ENCODE results near the gene ITGA11.

The ITGA11 gene

GRCh38 chr15:68303560-68304436 is 128.2 kb downstream of the ITGA11 start:
- DNase-seq, result no peak

- no peak for DNase-seq
These were observed 128.8 kb downstream of the ITGA11 start for GRCh38 chr15:68303134-68303533.

GRCh38 chr15:68302729-68303128 is 129.2 kb downstream of the ITGA11 start:
- DNase-seq, result no peak

DNA sequence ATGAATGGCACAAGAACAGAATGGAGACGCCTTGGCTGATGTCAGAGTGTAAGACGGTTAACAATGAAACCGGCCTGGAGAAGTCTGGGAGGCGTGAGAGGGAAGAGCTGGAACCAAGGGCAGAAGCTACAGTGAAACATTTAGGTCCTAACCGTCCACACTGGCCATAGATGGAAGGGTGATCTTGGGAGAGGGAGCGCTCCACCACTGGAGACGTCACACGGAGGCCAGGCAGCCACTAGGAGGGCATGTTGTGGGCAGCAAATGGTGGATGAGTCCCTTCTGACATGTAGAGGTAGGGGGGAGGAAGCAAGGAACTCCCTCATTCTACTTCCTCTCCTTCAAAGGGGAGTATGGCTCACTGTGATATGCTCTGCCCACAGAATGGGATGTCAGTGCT is 130.7 kb downstream of the ITGA11 start:
- DNase-seq, result no peak

- DNase-seq, result no peak
These were observed 131.6 kb downstream of the ITGA11 start for GRCh38 chr15:68300115-68300940.

DNA sequence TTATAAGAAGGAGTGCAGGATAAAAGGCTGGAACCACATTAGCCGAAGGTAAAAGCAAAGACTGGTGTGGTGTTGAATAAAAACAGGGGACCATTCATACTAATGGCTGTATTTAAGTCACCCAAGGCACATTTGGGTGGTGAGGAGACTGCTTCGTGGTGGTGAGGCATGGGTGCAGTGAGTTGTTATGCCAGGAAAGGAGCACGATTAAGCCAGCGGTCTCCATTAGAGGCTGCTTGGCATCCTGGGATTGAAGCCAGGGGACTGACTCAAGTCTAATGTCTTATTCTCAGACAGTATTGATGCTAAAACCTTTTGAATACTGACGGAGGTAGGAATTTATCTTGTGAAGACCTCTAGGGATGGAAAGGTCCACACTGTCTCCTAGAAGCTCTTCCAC is 132.5 kb downstream of the ITGA11 start:
- DNase-seq, result no peak

GRCh38 chr15:68298882-68299381 is 133.0 kb downstream of the ITGA11 start:
- no peak for DNase-seq

GRCh38 chr15:68298336-68298735 is 133.6 kb downstream of the ITGA11 start:
- DNase-seq, result no peak

DNA sequence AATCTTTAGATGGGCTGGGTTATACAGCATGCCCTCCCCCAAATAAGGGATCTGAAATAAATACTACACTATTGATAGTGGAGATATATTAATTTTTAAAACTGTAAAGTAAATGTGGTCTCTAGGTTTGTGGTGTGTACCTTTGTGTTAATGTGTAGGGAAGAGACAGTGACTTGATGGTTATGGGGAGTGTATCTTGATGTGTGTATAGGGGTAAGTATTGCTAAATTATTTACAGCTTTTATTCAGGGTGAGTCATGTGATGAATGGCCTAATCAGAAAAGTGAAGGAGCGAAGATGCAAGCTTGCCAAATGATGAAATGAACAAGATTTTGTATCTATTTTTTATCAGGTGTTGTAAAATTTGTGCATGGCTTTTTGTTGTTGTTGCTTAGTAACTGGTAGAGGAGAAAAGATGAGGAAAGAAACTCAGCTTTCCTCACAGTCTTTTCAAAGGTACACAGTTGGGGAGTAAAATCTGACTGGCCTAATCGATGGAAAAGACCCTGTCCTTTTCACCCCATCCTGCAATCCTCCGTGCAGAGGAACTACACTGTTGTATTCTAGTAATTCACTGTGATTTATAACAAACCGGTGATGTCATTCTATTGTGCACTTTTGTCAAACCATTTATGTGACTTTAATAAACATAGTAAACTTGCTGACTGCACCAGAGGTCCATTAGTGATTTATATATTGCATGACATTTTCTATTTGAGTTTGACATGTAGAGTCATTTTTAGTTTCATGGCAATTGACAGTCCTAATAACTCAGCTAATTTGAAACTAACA is 136.8 kb downstream of the ITGA11 start:
- no peak for DNase-seq

GRCh38 chr15:68292967-68293366 is 139.0 kb downstream of the ITGA11 start:
- DNase-seq, result no peak

DNA sequence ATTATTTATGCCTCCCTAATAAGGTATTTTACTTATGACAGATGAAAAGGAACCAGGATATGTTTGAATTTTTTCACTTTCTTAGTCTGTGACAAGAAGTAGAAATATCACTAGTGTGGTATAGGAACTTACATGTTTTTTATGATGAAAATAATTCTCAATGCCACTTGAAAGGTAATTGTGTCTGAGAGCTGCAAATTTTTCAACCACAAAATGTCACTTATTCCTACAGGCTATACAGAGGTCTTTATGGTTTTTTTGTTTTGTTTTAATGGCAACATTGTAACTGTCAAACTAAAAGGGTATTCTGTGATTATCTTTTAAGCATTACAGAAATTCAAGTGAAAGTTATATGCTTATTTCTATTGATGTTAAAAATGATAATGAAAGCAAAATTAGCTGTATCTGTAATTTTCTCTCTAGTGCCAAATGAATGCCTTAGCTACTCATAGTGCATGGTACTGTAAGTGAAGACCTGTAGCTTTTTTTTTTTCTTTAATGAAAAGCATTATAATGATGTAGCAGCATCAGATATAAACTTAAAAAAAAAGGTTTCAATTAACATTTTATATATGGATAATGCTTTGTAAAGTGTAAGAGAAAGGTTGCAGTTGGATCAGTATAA is 139.7 kb downstream of the ITGA11 start:
- no peak for DNase-seq

- no peak for DNase-seq
These were observed 141.2 kb downstream of the ITGA11 start for GRCh38 chr15:68290715-68291114.

DNA sequence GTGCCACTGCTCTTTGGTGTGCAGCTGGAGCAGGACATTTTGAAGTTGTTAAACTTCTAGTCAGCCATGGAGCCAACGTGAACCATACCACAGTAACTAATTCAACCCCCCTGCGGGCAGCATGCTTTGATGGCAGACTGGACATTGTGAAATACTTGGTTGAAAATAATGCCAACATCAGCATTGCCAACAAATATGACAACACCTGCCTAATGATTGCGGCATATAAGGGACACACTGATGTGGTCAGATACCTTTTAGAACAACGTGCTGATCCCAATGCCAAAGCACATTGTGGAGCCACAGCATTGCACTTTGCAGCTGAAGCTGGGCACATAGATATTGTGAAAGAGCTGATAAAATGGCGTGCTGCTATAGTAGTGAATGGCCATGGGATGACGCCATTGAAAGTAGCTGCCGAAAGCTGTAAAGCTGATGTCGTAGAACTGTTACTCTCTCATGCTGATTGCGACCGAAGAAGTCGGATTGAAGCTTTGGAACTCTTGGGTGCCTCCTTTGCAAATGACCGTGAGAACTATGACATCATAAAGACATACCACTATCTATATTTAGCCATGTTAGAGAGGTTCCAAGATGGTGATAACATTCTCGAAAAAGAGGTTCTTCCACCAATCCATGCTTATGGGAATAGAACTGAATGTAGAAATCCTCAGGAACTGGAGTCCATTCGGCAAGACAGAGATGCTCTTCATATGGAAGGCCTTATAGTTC is 142.2 kb downstream of the ITGA11 start:
- no peak for DNase-seq

GRCh38 chr15:68289057-68289456 is 142.9 kb downstream of the ITGA11 start:
- no peak for DNase-seq

- DNase-seq, result no peak
These were observed 145.7 kb downstream of the ITGA11 start for GRCh38 chr15:68286256-68286655.

GRCh38 chr15:68285259-68285980 is 146.5 kb downstream of the ITGA11 start:
- no peak for DNase-seq

- DNase-seq, result no peak
These were observed 147.2 kb downstream of the ITGA11 start for GRCh38 chr15:68284616-68285258.

DNA sequence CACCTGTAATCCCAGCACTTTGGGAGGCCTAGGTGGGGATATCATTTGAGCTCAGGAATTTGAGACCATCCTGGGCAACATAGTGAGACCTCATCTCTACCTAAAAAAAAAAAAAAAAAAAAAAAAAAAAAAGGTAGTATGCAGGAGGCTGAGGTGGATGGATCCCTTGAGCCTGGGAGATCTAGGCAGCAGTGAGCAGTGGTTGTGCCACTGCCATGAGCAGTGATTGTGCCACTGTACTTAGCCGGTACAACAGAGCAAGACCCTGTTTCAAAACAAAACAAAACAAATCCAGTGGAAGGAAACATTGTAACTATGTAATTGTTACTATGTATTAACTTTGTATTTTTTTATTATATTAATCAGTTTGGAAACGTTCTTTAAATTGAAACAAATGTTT is 148.6 kb downstream of the ITGA11 start:
- DNase-seq, result no peak

DNA sequence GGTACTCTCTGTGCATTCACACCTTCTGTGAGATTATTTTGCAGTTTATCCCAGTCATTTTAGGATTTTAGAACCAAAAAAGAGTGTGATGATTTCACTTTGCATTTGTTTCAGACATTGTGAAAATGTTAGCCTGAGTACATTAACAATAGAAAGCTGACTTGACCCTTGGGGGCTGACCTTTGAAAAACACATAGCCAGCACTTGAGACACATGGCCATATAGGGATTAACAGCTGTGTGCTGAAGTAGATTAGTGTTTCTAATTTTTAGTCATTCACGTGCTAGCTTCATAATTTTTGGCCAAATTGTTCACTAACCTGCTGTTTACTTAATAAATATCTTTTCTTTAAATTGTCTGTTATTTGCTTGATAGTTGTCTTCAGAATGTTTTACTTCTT is 151.0 kb downstream of the ITGA11 start:
- DNase-seq, result no peak
